Stimulated activated CD8-positive, alpha-beta memory T cell treated with anti-CD3 and anti-CD28 coated beads, Interleukin-15, amount 100 ng/mL, for 24 hours (primary cell): ENCODE data around the gene ADIRF.
A peak's percentile ranks its signal among the peaks of the same experiment; 100 is the strongest.
"Not testable (repeated sequence)": the region's sequence is repeated elsewhere in the genome, so short reads cannot be mapped to it uniquely, and the experiment has no call there.

Experiments
- DNase-seq: peaks from one replicate; pipeline ENCODE4 v3.0.0-alpha.2; 2020; ENCODE audit warnings: low read depth

The ADIRF gene

DNA sequence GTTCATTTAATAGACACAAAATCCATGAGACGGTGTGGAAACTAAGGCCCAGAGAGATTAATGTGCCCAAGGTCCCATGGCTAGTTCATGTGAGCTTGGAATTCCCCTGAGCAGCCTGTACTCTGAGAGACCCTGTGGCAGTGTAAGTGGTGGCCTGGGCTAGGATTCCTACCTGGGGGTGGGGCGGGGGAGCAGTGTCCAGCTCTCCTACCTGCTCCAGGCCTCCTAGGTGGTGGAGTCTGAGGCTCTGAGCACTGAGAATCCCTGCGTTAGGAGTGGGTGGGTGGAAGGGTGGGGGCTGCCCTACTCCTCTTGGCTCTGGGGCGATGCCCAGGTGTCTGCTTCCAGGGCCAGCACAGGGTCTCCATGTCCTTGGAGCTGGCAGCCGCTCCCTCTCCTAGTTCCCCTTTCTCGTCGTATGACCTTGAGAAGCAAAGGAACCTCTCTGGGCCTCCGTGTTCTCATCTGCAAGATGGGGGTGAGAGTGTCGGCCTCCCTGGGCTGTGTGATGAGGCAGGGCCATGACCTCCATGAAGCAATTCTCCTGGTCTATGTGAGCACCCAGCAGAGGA is 7.3 kb upstream of the ADIRF start:
- DNase-seq, result no peak

GRCh38 chr10:86961481-86962091 is 6.7 kb upstream of the ADIRF start:
- no peak for DNase-seq

DNA sequence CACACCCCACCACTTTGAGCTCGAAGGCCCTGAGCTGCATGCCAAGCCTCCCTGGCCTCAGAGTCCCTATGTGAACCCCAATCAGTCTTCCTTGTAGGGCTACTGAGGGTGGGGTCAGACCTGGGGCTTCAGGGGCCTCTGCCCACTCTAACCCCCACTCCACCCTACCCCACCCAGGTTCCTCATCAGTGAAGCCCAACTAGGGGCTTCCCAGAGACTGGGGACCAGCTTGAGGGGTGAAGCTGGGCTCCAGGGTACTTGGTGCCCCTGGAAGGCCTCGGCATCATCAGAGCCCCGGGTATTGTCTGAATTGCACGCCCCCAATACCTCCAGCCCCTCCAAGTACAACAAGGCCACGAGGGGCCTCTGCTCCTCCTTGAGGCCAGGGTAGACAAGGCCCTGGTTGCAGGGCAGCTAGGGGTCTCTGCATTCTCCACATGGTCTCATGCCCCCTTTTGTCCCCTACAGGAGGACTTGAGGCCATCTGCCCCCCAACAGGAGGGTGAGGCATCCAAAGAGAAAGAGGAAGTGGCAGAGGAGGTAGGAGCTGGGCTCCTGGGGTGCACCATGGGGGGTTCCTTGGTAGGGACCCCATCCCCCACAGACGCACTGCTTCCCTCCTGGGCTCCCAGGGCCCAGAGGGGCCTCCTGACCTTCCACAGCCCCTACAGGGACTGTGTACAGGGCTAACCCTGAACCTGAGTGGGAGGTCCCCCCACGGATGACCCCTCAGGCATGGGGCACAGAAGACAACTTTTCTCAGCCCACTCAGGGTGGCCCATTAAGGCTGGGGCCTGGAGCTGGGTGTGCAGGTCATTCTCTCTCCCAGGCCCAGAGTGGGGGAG is 5.9 kb upstream of the ADIRF start:
- DNase-seq, result no peak

DNA sequence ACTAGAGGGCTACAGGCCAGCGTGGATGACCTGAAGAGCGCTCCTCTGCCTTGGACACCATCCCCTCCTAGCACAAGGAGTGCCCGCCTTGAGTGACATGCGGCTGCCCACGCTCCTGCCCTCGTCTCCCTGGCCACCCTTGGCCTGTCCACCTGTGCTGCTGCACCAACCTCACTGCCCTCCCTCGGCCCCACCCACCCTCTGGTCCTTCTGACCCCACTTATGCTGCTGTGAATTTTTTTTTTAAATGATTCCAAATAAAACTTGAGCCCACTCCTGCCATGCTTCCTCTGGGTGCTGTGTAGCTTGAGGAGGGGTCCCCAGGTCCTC is 5.3 kb upstream of the ADIRF start:
- DNase-seq, result no peak

GRCh38 chr10:86963341-86963919 is 4.9 kb upstream of the ADIRF start:
- DNase-seq, result no peak

- no peak for DNase-seq
These were observed 4.0 kb upstream of the ADIRF start for GRCh38 chr10:86964061-86964846.

GRCh38 chr10:86964847-86965190 is 3.5 kb upstream of the ADIRF start:
- DNase-seq, result no peak

DNA sequence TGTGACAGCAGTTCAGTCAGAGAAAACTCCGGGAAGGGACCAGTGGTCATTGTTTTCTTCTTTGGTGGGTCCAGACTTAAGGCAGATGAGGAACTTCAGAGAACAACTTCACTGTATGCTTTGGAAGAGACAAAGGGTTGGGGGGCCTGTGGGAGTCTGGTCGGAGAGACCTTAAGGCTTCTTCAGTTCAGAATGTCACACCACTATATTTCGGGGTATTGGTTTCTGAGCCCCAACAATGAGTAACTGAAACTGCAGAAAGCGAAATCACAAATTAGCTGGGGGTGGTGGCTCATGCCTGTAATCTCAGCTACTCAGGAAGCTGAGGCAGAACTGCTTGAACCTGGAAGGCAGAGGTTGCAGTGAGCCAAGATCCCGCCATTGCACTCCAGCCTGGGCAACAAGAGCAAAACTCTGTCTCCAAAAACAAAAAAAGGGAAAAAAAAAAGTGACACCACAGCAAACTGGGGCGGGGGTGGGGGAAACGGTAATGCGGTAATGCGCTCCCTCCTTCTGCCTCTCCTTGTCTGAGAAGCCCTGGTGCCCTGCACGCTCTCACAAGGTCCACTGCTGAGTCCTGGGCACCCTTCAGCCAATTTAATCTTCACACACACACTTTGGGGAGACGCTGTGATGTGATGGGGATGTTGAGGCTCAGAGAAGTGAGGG is 2.2 kb upstream of the ADIRF start:
- no peak for DNase-seq

DNA sequence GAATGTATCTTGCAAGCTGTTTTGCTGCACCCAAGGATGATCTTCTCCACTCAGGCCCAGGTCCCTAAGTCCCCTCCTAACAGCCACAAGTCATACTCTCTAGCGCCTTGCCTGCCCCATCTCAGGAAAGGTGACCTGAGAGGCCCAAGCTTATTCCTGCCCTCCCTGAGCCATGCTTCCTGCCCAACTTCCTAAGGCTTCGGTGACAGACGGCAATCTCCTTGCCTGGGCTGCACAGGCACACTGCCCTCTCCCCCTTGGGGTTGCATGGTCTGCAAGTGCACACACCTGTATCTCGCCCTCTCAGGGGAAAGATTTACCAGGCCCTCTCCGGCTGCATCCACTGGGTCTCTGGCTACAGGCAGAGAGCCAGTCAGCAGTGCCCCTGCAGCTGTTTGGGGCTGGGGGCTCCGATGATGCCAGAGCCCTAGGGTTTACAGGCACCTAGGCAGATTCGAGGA is 771 bp upstream of the ADIRF start:
- DNase-seq, result no peak

- no peak for DNase-seq
These were observed 693 bp downstream of the ADIRF start for GRCh38 chr10:86968994-86969355.

DNA sequence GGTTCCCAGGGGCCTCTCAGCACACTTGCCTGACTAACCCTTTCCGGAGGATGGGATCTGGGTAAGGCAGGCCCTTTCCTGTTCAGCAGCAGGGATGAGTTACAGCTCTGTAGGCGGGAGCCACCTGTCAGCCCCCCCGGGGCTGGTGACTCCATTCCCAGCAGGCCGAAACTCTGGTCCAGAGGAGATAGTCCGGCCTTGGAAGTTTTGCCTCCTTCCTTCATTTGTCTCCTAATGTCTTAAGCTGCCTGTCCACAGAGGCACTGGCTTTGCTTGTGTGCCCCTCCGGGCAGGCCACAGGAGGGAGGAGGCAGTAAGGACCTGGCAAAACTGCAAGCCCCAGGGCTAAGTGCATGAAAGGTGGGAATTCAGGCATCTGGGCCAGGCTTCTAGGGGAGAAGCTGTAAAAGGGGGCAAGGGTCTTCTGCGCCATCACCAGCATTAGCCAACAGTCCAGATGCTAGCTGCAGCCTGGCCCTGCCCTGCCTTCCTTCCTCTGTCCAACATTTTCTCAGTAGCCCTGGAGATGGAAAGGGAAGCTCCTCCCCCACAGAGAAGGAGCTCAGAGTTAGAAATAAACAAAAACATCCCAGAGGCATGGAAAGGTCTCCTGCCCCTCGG is 1.2 kb downstream of the ADIRF start:
- DNase-seq, result no peak

DNA sequence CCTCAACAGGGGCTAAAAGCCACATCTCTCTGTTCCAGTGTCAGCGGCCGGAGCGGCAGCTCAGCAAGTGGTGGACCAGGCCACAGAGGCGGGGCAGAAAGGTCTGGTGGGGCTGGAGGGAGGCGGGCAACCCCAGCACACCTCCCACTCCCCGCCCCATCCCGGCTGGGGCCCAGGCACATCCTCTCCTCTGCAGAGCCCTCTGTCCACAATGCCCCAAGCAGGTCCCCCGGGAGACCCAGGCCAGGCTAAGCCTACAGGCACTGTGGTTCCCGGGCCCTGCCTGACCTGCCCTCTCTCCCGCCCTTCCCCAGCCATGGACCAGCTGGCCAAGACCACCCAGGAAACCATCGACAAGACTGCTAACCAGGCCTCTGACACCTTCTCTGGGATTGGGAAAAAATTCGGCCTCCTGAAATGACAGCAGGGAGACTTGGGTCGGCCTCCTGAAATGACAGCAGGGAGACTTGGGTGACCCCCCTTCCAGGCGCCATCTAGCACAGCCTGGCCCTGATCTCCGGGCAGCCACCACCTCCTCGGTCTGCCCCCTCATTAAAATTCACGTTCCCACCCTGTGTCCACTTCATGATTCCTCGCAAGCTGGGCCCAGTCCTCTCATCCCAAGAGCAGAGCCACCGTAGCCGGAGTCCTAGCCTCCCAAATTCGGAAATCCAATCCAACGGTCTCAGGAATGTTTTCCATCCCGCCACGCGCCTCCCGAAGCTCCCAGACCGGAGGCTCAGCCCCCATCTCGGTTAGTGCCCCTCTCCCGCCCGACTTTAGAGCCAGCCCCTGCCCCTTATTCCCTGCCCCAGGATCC is 2.1 kb downstream of the ADIRF start:
- no peak for DNase-seq

DNA sequence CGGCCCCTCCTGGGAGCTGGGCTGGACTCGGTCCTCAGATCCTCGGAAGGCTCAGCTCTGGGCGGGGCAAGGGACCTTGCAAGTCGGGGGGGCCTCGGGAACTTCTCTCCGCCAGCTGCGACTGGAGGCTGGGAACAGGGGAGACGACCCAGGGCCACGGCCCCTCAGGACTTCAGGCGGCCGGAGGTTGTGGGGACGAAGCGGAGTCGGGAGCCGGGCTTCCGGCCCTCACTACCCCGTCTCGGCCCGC is 2.6 kb downstream of the ADIRF start:
- DNase-seq, result no peak

DNA sequence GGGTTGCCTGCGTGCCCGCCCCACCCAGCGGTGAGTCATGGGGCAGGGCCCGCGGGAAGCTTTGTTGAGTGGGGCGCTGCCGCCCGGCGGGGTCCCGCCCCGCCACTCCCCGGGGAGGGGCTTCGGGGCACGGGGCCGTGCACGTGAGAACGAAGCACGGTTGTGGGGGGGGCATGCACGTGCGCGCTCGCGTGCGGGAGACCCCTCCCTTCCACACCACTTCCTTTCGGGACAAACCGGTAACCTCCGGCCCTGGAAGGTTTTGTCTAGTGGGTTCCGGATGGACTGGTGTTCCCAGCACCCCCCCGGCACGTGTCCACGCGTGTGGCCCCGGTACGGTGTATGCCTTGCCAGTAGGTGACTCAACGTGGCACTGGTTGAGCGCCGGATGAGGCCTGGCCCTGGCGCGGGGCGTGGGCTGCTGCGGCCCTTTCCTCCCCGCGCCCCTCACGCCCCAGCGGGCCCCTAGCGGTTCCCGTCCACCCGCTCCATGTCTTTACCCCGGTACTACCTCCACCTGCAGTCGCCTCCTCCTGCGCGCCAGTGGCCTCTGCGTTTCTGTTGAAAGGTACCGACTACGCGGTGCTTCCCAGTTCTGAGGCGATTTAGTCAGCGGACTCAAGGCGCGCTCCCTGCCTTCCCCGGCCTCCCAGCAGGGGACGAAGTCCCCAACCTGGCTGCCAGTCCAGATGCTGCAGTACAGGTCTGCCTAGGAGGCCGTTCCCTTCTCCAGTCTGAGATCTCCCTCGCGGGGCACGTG is 3.1 kb downstream of the ADIRF start:
- peak; percentile 72 for DNase-seq

DNA sequence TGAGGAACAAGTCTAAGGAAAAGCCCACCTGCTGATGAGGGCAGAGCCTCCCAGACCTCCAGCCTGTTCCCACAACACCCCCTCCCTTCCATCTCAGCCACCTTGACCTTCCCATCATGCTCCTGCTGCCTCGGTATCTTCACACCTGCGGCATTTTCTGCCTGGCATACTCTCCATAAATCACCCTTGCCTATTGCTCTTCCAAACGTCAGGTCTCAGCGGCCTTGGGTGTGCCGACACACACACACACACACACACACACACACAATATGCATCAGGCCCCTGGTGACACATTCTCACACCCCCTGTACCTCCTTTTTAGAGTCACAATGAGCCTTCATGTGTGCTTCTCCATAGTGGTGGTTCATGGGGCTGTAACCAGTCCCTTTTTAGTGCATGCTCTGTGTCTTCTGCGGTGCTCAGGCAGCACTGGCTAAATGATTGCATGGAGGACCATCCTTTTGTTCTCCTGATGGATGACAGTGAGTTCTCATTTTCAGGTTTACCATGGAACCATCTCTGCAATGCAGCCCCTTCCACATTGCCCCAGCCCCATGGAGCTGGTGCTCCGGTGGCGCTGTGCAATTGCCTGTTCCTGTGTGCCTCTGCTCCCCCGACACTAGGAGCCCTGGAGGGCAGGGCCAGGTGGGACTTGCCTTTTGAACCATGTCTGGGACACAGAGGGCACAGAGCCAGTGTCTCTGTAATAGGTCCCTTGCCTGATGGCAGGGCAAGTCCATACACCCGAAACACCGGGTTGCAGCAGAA is 4.5 kb downstream of the ADIRF start:
- no peak for DNase-seq

DNA sequence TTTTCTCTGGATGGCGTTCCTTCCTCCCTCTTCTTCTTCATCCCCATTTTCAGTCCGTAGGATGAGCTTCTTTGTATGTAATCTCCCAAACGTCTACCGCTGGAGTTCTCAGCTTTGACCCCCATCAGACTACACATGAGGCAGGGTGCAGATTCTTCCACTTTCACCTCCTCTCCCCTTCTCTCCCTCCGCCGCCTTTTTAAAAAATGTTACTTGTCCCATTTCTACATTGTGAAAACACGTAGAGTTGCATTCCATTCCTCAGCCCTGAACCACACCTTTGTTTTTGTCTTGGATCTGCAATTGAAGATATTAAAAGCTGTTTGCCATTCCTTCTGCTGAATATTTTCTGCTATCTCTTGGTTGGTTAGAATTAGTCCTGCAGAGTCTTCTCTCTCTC is 6.2 kb downstream of the ADIRF start:
- DNase-seq, result no peak

DNA sequence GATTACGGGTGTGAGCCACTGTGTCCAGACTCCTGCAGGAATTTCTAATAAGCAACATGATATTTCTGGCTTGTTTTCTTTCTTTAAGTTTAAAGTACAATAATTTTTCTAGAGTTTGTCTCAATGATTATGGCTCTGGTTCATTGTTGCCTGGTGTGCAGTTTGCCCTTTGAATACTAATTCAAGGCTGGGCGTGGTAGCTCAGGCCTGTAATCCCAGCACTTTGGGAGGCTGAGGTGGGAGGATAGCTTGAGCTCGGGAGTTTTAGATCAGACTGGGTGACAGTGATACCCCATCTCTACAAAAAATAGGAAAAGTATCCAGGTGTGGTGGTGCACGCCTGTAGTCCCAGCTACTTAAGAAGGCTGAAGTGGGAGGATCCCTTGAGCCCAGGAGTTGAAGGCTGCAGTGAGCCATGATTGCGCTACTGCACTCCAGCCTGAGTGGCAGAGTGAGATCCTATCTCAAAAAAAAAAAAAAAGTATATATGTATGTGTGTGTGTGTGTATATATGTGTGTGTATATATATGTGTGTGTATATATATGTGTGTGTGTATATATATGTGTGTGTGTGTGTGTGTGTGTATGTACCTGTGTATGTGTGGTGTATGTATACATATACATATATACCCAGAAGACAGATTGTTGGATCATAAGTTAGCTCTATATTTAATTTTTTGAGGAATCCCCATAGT is 8.2 kb downstream of the ADIRF start:
- no peak for DNase-seq

DNA sequence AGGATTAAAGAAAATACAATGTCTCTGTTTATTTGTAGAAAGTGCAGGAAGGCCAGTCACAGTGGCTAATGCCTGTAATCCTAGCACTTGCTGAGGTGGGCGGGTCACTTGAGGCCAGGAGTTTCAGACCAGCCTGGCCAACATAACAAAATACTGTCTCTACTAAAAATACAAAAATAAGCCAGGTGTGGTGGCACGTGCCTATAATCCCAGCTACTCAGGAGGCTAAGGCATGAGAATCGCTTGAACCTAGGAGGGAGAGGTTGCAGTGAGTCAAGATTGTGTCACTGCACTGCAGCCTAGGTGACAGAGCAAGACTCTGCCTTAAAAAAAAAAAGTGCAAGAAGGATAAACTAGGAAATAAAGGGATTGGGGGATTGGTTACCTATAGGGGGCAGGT is 10.2 kb downstream of the ADIRF start:
- DNase-seq, result not testable (repeated sequence)
